WTC11 (cell line): Measurements from ENCODE around the gene CYB5A. TPM values are rescaled to one million over a fixed set of nuclear protein-coding genes. Genes with fewer than 3 reads are reported as not detected.

Source experiments
- ATAC-seq: fragments of 200-7000 bp; cut with Tn5 transposase; 2 replicates; pipeline ENCODE4 v1.10.0; 2021; ENCODE audit warnings: mild to moderate bottlenecking, moderate library complexity
- CTCF ChIA-PET: fragments of 300-600 bp; sonication (Branson Sonifier 250); formaldehyde crosslinking; loops from one replicate; lab custom pipeline; 2021; ENCODE audit warnings: antibody characterized with exemption; lab: Charles Lee
- POLR2A ChIA-PET: fragments of 350-600 bp; sonication (Branson Sonifier 250); formaldehyde crosslinking; loops from one replicate; lab custom pipeline; 2021; ENCODE audit warnings: antibody characterized with exemption; lab: Charles Lee
- DNase-seq: peaks from one replicate; pipeline ENCODE4 v3.0.0; 2021; ENCODE audit warnings: low spot score
- H3K27ac Mint-ChIP-seq: 2 replicates; pipeline ENCODE4 v1.8.0; 2021; ENCODE audit warnings: mixed read lengths
- H3K27me3 Mint-ChIP-seq: 2 replicates; pipeline ENCODE4 v1.8.0; 2021; ENCODE audit warnings: low read depth, mild to moderate bottlenecking, moderate library complexity, mixed read lengths
- H3K36me3 Mint-ChIP-seq: 2 replicates; pipeline ENCODE4 v1.8.0; 2021; ENCODE audit warnings: mixed read lengths
- H3K4me1 Mint-ChIP-seq: 2 replicates; pipeline ENCODE4 v1.8.0; 2022; ENCODE audit warnings: mixed read lengths
- H3K4me3 Mint-ChIP-seq: 2 replicates; pipeline ENCODE4 v1.8.0; 2021; ENCODE audit warnings: mild to moderate bottlenecking, moderate library complexity, mixed read lengths
- H3K9me3 Mint-ChIP-seq: 2 replicates; pipeline ENCODE4 v1.8.0; 2021; ENCODE audit warnings: mixed read lengths
- ELF4 ChIP-seq: sonication (generic); formaldehyde crosslinking; IDR thresholded peaks from 2 replicates; pipeline ENCODE4 v1.8.1; 2022; ENCODE audit warnings: low read depth, mild to moderate bottlenecking, moderate library complexity, missing genetic modification reagents
- FOXP4 ChIP-seq: sonication (generic); formaldehyde crosslinking; IDR thresholded peaks from 2 replicates; pipeline ENCODE4 v1.8.0; 2022; ENCODE audit warnings: mild to moderate bottlenecking, missing genetic modification reagents
- GTF2I ChIP-seq: fragments of 250-450 bp; sonication (Bioruptor Pico); conservative IDR thresholded peaks from 2 replicates; pipeline ENCODE4 v1.4.0; 2021; ENCODE audit warnings: mild to moderate bottlenecking
- MLX ChIP-seq: sonication (generic); formaldehyde crosslinking; IDR thresholded peaks from 2 replicates; pipeline ENCODE4 v1.8.1; 2023; ENCODE audit warnings: mild to moderate bottlenecking, missing genetic modification reagents, moderate library complexity
- NR2C2 ChIP-seq: sonication (generic); formaldehyde crosslinking; IDR thresholded peaks from 2 replicates; pipeline ENCODE4 v1.8.0; 2022; ENCODE audit warnings: mild to moderate bottlenecking, missing genetic modification reagents
- NR3C1 ChIP-seq: sonication (generic); formaldehyde crosslinking; conservative IDR thresholded peaks from 2 replicates; pipeline ENCODE4 v1.8.1; 2023; ENCODE audit warnings: low read depth, mild to moderate bottlenecking, missing genetic modification reagents
- PREB ChIP-seq: sonication (generic); formaldehyde crosslinking; IDR thresholded peaks from 2 replicates; pipeline ENCODE4 v1.8.1; 2022; ENCODE audit warnings: mild to moderate bottlenecking, missing genetic modification reagents, moderate library complexity, borderline replicate concordance
- STAT6 ChIP-seq: sonication (generic); formaldehyde crosslinking; conservative IDR thresholded peaks from 2 replicates; pipeline ENCODE4 v1.8.1; 2023; ENCODE audit warnings: mild to moderate bottlenecking, low read depth, missing genetic modification reagents, moderate library complexity
- ZBTB43 ChIP-seq: sonication (generic); formaldehyde crosslinking; IDR thresholded peaks from 2 replicates; pipeline ENCODE4 v1.8.1; 2023; ENCODE audit warnings: mild to moderate bottlenecking, missing genetic modification reagents
- ZNF138 ChIP-seq: sonication (generic); formaldehyde crosslinking; conservative IDR thresholded peaks from 2 replicates; pipeline ENCODE4 v1.8.1; 2022; ENCODE audit warnings: mild to moderate bottlenecking, moderate library complexity, missing genetic modification reagents
- ZNF532 ChIP-seq: fragments of 250-450 bp; sonication (Bioruptor Pico); IDR thresholded peaks from 2 replicates; pipeline ENCODE4 v1.9.0; 2021; ENCODE audit warnings: mild to moderate bottlenecking, borderline replicate concordance
- total RNA-seq: library from RNA; stranded (reverse); gene quantifications from 3 replicates; pipeline ENCODE4 v1.2.3, GENCODE V29; 2021
- TF ChIP-seq, protein P1 (sequence below): fragments of 250-450 bp; sonication (Bioruptor Pico); conservative IDR thresholded peaks from 2 replicates; pipeline ENCODE4 v1.9.0; 2021; ENCODE audit warnings: mild to moderate bottlenecking

The CYB5A gene
- total RNA-seq, 1 experiment from 2014 or later = 127 TPM

DNA sequence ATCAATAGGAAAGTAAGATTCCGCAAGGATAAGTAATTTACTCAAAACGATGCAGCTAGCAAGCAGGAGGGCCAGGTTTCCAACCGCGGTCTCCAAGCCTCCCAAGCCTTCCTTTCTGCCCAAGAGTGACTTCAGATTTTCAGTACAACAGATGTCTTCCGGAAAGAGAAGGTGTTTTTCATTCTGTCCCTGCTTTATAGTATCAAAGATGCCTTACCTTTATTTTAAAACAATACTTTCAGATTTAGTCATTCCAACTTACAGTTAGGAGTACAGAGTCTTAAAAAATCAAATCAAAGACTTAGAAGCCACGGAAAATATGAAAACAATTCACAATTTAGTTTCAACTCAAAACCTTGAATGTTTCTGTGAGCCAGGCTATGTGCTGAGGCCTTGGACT is 43.6 kb downstream of the CYB5A start:
- ATAC-seq (no peak), DNase-seq (no peak)
- TF ChIP-seq NR2C2 (CRISPR knock-in tag) (no peak), ZNF532 (CRISPR knock-in tag) (no peak), STAT6 (CRISPR knock-in tag) (no peak), PREB (CRISPR knock-in tag) (no peak), ELF4 (CRISPR knock-in tag) (no peak), FOXP4 (CRISPR knock-in tag) (no peak), ZBTB43 (no peak), GTF2I (CRISPR knock-in tag) (no peak), MLX (no peak), ZNF138 (CRISPR knock-in tag) (no peak), NR3C1 (CRISPR knock-in tag) (no peak)
- TF ChIP-seq, protein P1, sequence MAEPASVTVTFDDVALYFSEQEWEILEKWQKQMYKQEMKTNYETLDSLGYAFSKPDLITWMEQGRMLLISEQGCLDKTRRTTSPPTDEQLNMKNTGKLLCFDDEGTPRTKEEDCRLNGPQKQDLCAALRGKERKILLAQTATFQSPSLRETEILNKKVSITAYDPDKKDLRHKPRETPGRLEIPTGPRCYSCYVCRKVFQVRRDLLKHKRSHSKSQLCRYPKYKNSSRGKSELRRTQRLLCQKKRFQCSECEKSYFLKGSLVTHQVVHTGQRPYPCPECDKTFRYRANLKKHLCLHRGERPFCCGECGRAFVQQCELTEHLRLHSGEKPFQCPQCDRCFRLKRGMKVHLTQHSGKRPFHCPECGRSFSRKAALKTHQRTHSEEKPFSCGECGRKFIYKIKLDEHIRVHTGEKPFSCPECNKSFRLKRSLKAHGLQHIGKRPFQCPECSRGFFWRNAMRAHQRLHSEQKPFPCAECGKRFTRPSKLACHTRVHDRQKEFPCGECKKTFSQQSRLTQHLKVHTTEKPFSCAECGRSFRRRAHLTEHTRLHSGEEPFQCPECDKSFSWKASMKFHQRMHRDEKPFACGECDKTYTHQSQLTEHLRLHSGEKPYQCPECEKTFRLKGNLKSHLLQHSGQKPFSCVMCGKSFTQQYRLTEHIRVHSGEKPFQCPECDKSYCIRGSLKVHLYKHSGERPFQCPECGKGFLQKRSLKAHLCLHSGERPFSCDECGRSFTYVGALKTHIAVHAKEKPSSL = no peak
- Mint-ChIP-seq H3K36me3 (peaks cover 30% of the 10 kb centered on the region), H3K27me3 (no peaks in the 10 kb centered on the region), H3K9me3 (no peaks in the 10 kb centered on the region), H3K27ac (peak overlapping the region; percentile 57; the same call in 1 of the 2 replicates), H3K4me1 (peaks cover 17% of the 10 kb centered on the region), H3K4me3 (no peak overlapping the region)
- ChIA-PET POLR2A (no interaction called here), CTCF (no interaction called here)
